Heart right ventricle (tissue), 16 donors: Measurements from ENCODE around the gene CNTFR. TPM values are rescaled to one million over a fixed set of nuclear protein-coding genes. Genes with fewer than 3 reads are reported as not detected.

Experiments
- ATAC-seq, 8 donors: fragments of 200-7000 bp; cut with Tn5 transposase; one replicate each; pipeline ENCODE4 v1.9.1; 2020; ENCODE audit warnings: mild to moderate bottlenecking in 8 of 8, moderate library complexity in 8 of 8, moderate number of reproducible peaks in 1 of 8
- DNase-seq, 2 donors: peaks; one replicate each; pipeline ENCODE4 v3.0.0-alpha.2; 2020
- H3K27ac ChIP-seq, 10 donors: fragments of 200-600 bp; sonication (generic) in 2 of 10; one replicate each; pipeline versions ENCODE4 v1.5.0 to v1.8.0; 2020 to 2022; ENCODE audit warnings: mild to moderate bottlenecking in 3 of 10
- H3K27me3 ChIP-seq, 7 donors: fragments of 200-600 bp; one replicate each; pipeline ENCODE4 v1.8.0; 2021 to 2022; ENCODE audit warnings: mild to moderate bottlenecking in 2 of 7
- H3K36me3 ChIP-seq, 9 donors: fragments of 200-600 bp; sonication (generic) in 1 of 9; one replicate each; pipeline versions ENCODE4 v1.5.0 to v1.8.0; 2020 to 2022; ENCODE audit warnings: mild to moderate bottlenecking in 2 of 9
- H3K4me1 ChIP-seq, 9 donors: fragments of 200-600 bp; sonication (generic) in 1 of 9; one replicate each; pipeline versions ENCODE4 v1.5.0 to v1.8.0; 2020 to 2022; ENCODE audit warnings: mild to moderate bottlenecking in 4 of 9
- H3K4me3 ChIP-seq, 10 donors: fragments of 200-600 bp; sonication (generic) in 2 of 10; one replicate each; pipeline versions ENCODE4 v1.5.0 to v1.8.0; 2020 to 2022; ENCODE audit warnings: mild to moderate bottlenecking in 7 of 10, moderate library complexity in 2 of 10
- H3K9me3 ChIP-seq, 11 donors: fragments of 200-600 bp in 10 of 11; sonication (generic) in 2 of 11; one replicate each; pipeline versions ENCODE4 v1.5.0 to v1.8.0; 2013 to 2022; ENCODE audit warnings: mild to moderate bottlenecking in 2 of 11, control low read depth in 1 of 11, moderate library complexity in 1 of 11
- WGBS, 2 donors: extraction: QIAGEN DNeasy Blood & Tissue Kit; methylation state at CpG; one replicate each; pipeline ENCODE4 v1.1.7; 2013; ENCODE audit warnings: inconsistent platforms in 1 of 2; 5-methylcytosine and 5-hydroxymethylcytosine counted together
- intact Hi-C, 10 donors: fragments of 100-400 bp; cut with DNase I; formaldehyde crosslinking; loops; one replicate each; pipeline versions ENCODE4 v1.11.1 to v1.14.2; 2022
- polyA plus RNA-seq, 2 donors: library from polyadenylated mRNA; stranded (reverse); fragments of 200-250 nt; gene quantifications; one replicate each; pipeline ENCODE4 v1.2.3, GENCODE V29; 2013
- total RNA-seq, 10 donors: library from RNA; stranded (reverse); fragmentation: NEBNext Ultra II Directional in 3 of 10; extraction: Animal tissue kit (Norgen Biotek cat#: 25700) in 3 of 10; gene quantifications; one replicate each; pipeline versions ENCODE4 v1.2.1 to v1.2.4, GENCODE V29; 2021 to 2023
- TF ChIP-seq, protein P1 (sequence below), 9 donors: fragments of 200-600 bp; sonication (generic) in 2 of 9; IDR thresholded peaks; one replicate each; pipeline versions ENCODE4 v1.5.0 to v1.8.0; 2021 to 2022; ENCODE audit warnings: antibody characterized with exemption in 9 of 9, mild to moderate bottlenecking in 5 of 9, moderate library complexity in 1 of 9
- donor health status: Arrhythmogenic right ventricular cardiomyopathy.
- donor health status: ischemic (EF 13 %, LVEDD 7.1; RV severe dilation, severe dysfunction).
- donor health status: healthy with polysubstance abuse.
- donor health status: DM: no; HTN: yes; CAD: no.
- donor health status: DM: no; HTN: no; CAD: no.
- donor health status: ischemic (EF 25% LVEDD 6.9; RV normal size, moderate dysfunction).
- donor health status: ischemic (EF 25% LVEDD 5.7; RV mildly dilated, moderate dysfunction).
- donor health status: healthy.
- donor health status: DM: yes; HTN: yes; CAD: no.
- donor health status: Ischemic cardiomyopathy.
- donor health status: ischemic (EF 35%, LVEDD 5.7; RV mildly dilated, moderate dysfunction).
- donor health status: nonischemic (EF 11% LVEDD 7.7; RV severe dilation, severe dysfunction).
- donor health status: DM: yes; HTN: yes; CAD: no.
- donor health status: PGD.
- donor health status: ischemic (EF 29% LVEDD 5.4; RV normal size, mild dysfunction).
- donor health status: nonischemic (EF 23%, LVEDD 6.1; RV moderate dilation, normal function).

CNTFR gene
- total and polyA plus RNA-seq, 12 donors, result 0.76 to 6.2 (median 2.9) TPM

- DNase-seq (no peak), ATAC-seq (no peak)
- Histone ChIP-seq H3K27ac (no peak overlapping the region), H3K4me3 (peak overlapping the region in 7 of 10 donors; percentile 37 to 59 (median 48)), H3K36me3 (no peaks in the 10 kb centered on the region), H3K4me1 (peaks cover 4 to 31% (median 18%) of the 10 kb centered on the region in 9 donors), H3K9me3 (no peaks in the 10 kb centered on the region), H3K27me3 (peaks cover 37 to 81% (median 71%) of the 10 kb centered on the region in 7 donors)
- TF ChIP-seq, protein P1, sequence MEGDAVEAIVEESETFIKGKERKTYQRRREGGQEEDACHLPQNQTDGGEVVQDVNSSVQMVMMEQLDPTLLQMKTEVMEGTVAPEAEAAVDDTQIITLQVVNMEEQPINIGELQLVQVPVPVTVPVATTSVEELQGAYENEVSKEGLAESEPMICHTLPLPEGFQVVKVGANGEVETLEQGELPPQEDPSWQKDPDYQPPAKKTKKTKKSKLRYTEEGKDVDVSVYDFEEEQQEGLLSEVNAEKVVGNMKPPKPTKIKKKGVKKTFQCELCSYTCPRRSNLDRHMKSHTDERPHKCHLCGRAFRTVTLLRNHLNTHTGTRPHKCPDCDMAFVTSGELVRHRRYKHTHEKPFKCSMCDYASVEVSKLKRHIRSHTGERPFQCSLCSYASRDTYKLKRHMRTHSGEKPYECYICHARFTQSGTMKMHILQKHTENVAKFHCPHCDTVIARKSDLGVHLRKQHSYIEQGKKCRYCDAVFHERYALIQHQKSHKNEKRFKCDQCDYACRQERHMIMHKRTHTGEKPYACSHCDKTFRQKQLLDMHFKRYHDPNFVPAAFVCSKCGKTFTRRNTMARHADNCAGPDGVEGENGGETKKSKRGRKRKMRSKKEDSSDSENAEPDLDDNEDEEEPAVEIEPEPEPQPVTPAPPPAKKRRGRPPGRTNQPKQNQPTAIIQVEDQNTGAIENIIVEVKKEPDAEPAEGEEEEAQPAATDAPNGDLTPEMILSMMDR (IDR thresholded peaks at IDR 0.05), result no peak
- 37 to 40% methylated on average over 20 of the region's 20 CpGs for WGBS, 2 donors
- intact Hi-C loops, result no loop called here
These were observed 38.5 kb upstream of the CNTFR start for GRCh38 chr9:34627716-34628655.

DNA sequence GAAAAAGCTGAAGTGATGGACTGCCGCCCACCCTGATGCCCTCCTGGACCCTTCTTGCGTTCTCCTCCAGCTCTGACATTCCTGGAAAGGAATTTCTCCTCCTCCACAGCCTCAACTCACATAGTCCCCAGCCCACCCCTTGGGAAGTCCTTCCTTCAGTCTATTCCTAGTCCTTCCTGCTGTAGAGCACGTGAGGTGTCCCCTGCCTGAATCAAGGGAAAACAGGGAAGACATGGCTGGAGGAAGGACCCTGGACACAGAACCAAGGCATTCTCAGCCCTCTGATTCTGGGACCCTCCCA, 35.6 kb upstream of the CNTFR start:
- Histone ChIP-seq H3K36me3 (no peaks in the 10 kb centered on the region), H3K4me1 (peaks cover 4 to 38% (median 24%) of the 10 kb centered on the region in 9 donors), H3K27me3 (peaks cover 37 to 92% (median 85%) of the 10 kb centered on the region in 7 donors), H3K4me3 (no peak overlapping the region), H3K27ac (no peak overlapping the region), H3K9me3 (no peaks in the 10 kb centered on the region)
- TF ChIP-seq, protein P1 (IDR thresholded peaks at IDR 0.05), result no peak
- 53 to 72% methylated on average over 3 of the region's 3 CpGs for WGBS, 2 donors
- intact Hi-C loops, result no loop called here
- ATAC-seq, result no peak
- DNase-seq, result no peak

DNA sequence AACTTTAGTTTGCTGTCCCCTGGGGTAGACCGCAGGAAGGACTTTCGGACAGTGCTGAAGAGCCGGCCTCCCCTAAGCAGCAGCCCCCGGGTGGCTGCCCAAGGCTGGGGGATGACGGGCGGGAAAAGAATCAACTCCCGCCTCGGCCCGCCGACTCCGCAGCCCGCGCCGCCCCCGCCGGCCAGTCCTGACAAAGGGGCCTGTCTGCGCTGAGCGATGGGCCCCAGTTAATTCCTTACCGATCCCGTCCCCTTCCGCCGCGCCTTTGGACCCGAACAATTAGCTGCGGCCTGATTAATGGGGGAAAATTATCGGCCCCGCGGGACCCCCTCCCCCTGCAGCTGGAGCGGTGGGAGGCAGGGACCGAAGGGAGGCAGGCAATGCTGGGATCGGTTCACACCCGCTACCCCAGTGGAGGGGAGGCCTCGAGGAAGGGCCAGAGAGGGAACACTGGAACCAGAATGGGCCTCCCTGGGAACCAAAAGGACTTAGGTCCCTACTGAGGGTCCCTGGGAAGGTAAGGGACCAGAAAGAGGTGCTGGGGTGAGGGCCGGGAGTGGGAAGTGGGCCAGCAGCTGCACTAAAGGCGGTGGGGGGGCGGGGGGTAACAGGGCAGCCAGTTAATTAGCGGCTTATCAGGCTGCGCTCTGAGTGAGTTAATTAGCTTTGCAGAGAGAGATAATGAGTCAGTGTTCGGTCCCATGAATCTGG, 35.1 kb upstream of the CNTFR start:
- TF ChIP-seq, protein P1 (IDR thresholded peaks at IDR 0.05), result no peak
- DNase-seq, result no peak

GRCh38 chr9:34623374-34624235, 34.1 kb upstream of the CNTFR start:
- intact Hi-C loops, result no loop called here
- peaks cover 3 to 41% (median 34%) of the 10 kb centered on the region in 9 donors for H3K4me1 ChIP-seq
- 9 to 11% methylated on average over 63 of the region's 63 CpGs for WGBS, 2 donors
- no peak for DNase-seq
- no peak overlapping the region for H3K27ac ChIP-seq
- peaks cover 0 to 2% (median under 1%) of the 10 kb centered on the region in 9 donors for H3K36me3 ChIP-seq
- TF ChIP-seq, protein P1 (IDR thresholded peaks at IDR 0.05), result no peak
- peaks cover 37 to 77% (median 70%) of the 10 kb centered on the region in 7 donors for H3K27me3 ChIP-seq
- H3K9me3 ChIP-seq, result no peaks in the 10 kb centered on the region
- H3K4me3 ChIP-seq, result no peak overlapping the region
- no peak for ATAC-seq

More for the DNA sequence above, 35.1 kb upstream of the CNTFR start:
- Histone ChIP-seq H3K9me3 (no peaks in the 10 kb centered on the region), H3K27me3 (peaks cover 37 to 87% (median 80%) of the 10 kb centered on the region in 7 donors), H3K36me3 (no peaks in the 10 kb centered on the region), H3K4me1 (peaks cover 4 to 40% (median 27%) of the 10 kb centered on the region in 9 donors), H3K27ac (no peak overlapping the region), H3K4me3 (peak overlapping the region in 2 of 10 donors; percentile 6 to 18)
- no peak for ATAC-seq
- 11 to 14% methylated on average over 39 of the region's 39 CpGs for WGBS, 2 donors
- intact Hi-C loops, result no loop called here
